ENCODE data around the gene KLHL29. TPM values are rescaled to one million over a fixed set of nuclear protein-coding genes. Genes with fewer than 3 reads are reported as not detected.

KLHL29 gene
- total RNA-seq, 1 donor from 2014 or later = 8.0 TPM

DNA sequence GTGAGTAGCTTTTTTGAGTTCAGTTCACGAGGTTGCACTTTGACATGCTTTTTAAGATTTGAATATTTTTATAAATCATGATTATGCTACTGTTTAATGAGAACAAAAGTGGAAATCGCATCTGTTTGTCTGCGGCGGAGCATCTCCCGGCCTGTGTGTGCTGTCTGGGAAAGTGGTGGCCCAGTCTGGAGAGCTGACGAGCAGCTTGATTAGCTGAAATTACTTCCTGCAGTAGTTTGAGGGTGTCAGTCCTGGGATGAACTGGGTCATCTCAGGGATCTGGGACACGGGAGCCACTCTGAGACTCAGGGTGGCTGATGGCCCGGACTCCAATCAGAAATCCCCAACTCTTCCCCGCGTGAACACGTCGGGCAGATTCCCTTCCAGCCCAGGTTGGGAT is 115.9 kb downstream of the KLHL29 start:
- H3K27me3 Mint-ChIP-seq (ENCODE audit: low read depth) = peaks cover 9% of the 10 kb centered on the region
- peaks cover 2% of the 10 kb centered on the region for H3K36me3 Mint-ChIP-seq (ENCODE audit: low read depth)
- no peaks in the 10 kb centered on the region for H3K9me3 Mint-ChIP-seq (ENCODE audit: low read depth)
- no peak for DNase-seq (ENCODE audit: low spot score)
- no peak overlapping the region for H3K27ac Mint-ChIP-seq (ENCODE audit: unreplicated experiment)
- no peak overlapping the region for H3K4me3 Mint-ChIP-seq (ENCODE audit: unreplicated experiment)
- TF ChIP-seq, protein P1, sequence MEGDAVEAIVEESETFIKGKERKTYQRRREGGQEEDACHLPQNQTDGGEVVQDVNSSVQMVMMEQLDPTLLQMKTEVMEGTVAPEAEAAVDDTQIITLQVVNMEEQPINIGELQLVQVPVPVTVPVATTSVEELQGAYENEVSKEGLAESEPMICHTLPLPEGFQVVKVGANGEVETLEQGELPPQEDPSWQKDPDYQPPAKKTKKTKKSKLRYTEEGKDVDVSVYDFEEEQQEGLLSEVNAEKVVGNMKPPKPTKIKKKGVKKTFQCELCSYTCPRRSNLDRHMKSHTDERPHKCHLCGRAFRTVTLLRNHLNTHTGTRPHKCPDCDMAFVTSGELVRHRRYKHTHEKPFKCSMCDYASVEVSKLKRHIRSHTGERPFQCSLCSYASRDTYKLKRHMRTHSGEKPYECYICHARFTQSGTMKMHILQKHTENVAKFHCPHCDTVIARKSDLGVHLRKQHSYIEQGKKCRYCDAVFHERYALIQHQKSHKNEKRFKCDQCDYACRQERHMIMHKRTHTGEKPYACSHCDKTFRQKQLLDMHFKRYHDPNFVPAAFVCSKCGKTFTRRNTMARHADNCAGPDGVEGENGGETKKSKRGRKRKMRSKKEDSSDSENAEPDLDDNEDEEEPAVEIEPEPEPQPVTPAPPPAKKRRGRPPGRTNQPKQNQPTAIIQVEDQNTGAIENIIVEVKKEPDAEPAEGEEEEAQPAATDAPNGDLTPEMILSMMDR (IDR thresholded peaks at IDR 0.05) = no peak
- peaks cover 54% of the 10 kb centered on the region for H3K4me1 Mint-ChIP-seq (ENCODE audit: low read depth)

DNA sequence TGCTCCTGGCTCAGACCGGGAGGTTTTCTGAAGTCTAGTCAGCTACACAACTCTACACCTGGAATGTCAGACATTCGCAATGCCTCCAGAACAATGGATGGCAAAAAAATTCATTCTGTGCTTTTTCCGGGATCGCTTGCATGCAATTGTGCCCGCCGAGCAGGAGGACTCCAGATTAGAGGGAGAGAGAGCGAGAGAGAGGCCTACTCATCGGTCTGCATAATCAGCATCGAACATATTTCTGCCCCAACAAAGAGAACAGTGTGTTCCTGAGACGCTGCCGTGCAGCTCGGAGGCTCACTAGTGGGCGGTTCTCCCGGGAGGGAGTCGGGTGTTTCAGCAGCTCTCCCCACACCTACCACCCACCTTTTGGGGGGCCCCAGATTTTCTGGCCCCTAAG is 117.1 kb downstream of the KLHL29 start:
- no peak for DNase-seq (ENCODE audit: low spot score)
- H3K27ac Mint-ChIP-seq (ENCODE audit: unreplicated experiment) = peak overlapping the region; percentile 14
- peaks cover 47% of the 10 kb centered on the region for H3K4me1 Mint-ChIP-seq (ENCODE audit: low read depth)
- no peak overlapping the region for H3K4me3 Mint-ChIP-seq (ENCODE audit: unreplicated experiment)
- peaks cover 9% of the 10 kb centered on the region for H3K27me3 Mint-ChIP-seq (ENCODE audit: low read depth)
- H3K36me3 Mint-ChIP-seq (ENCODE audit: low read depth) = peaks cover 4% of the 10 kb centered on the region
- no peaks in the 10 kb centered on the region for H3K9me3 Mint-ChIP-seq (ENCODE audit: low read depth)
- TF ChIP-seq, protein P1 (IDR thresholded peaks at IDR 0.05) = no peak

DNA sequence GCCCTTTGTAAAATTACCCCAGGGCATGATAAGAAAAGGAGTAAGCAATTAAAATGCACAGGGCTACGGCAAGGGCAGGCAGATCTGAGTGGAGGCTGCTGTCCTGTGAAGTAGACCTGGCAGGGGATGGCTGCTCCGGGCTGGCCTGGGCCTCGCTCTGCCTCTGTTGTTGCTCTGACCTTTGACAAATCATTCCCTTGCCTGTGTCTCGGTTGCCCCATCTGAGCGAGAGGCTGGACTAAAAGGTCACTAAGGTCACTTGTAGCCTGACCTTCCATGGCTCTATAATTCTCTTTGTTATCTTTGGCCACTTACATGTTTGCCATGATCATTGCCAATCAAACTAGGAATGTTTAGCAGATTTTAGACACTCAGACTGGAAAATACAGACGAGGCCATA is 118.1 kb downstream of the KLHL29 start:
- Mint-ChIP-seq H3K4me1 (ENCODE audit: low read depth) (peaks cover 37% of the 10 kb centered on the region), H3K4me3 (ENCODE audit: unreplicated experiment) (no peak overlapping the region), H3K36me3 (ENCODE audit: low read depth) (peaks cover 4% of the 10 kb centered on the region), H3K9me3 (ENCODE audit: low read depth) (no peaks in the 10 kb centered on the region), H3K27me3 (ENCODE audit: low read depth) (peaks cover 9% of the 10 kb centered on the region), H3K27ac (ENCODE audit: unreplicated experiment) (no peak overlapping the region)
- TF ChIP-seq, protein P1 (IDR thresholded peaks at IDR 0.05) = no peak
- no peak for DNase-seq (ENCODE audit: low spot score)

DNA sequence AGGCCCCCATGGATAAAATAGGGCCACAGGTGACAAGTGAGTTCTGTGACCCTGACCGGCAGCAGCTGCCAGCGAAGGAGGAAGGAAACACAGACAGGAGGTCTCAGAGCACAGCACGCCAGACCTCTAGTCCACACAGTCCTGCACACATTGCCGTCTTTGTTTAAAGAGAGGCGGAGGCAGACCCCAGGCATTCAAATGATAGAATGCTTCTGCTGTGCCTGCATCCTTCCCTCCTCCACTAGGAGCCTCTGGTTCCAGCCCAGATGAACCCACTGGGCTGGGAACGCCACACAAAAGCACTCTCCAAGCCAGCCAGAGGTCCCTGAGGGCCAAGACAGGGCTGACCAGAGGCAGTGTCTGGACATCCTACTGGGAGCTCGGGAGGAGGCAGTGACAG is 118.7 kb downstream of the KLHL29 start:
- peaks cover 32% of the 10 kb centered on the region for H3K4me1 Mint-ChIP-seq (ENCODE audit: low read depth)
- H3K27ac Mint-ChIP-seq (ENCODE audit: unreplicated experiment) = no peak overlapping the region
- DNase-seq (ENCODE audit: low spot score) = no peak
- H3K4me3 Mint-ChIP-seq (ENCODE audit: unreplicated experiment) = no peak overlapping the region
- peaks cover 4% of the 10 kb centered on the region for H3K36me3 Mint-ChIP-seq (ENCODE audit: low read depth)
- peaks cover 11% of the 10 kb centered on the region for H3K27me3 Mint-ChIP-seq (ENCODE audit: low read depth)
- H3K9me3 Mint-ChIP-seq (ENCODE audit: low read depth) = no peaks in the 10 kb centered on the region
- TF ChIP-seq, protein P1 (IDR thresholded peaks at IDR 0.05) = no peak

DNA sequence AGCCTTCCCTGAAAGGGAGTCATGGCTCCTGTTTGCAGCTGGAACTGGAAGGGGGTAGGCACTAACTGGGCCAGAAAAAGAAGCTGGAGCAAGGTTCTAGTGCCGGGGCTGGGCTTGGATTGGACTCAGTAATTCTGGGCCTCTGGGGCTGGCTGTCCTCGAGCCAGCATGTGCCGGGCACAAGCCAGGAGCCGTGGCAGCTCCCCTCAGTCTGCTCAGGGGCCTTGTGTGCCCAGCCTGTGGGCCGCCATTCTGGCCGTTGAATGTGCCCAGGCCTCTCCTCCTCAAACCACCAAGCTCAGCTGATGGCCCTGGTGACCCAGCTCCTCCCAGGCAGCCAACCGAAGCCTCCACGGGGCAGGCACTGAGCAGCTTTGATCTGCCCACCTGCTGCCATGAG is 119.6 kb downstream of the KLHL29 start:
- DNase-seq (ENCODE audit: low spot score) = no peak
- H3K9me3 Mint-ChIP-seq (ENCODE audit: low read depth) = no peaks in the 10 kb centered on the region
- peaks cover 4% of the 10 kb centered on the region for H3K36me3 Mint-ChIP-seq (ENCODE audit: low read depth)
- no peak overlapping the region for H3K27ac Mint-ChIP-seq (ENCODE audit: unreplicated experiment)
- TF ChIP-seq, protein P1 (IDR thresholded peaks at IDR 0.05) = no peak
- peaks cover 23% of the 10 kb centered on the region for H3K4me1 Mint-ChIP-seq (ENCODE audit: low read depth)
- peaks cover 9% of the 10 kb centered on the region for H3K27me3 Mint-ChIP-seq (ENCODE audit: low read depth)
- no peak overlapping the region for H3K4me3 Mint-ChIP-seq (ENCODE audit: unreplicated experiment)

Measured in chondrocyte (in vitro differentiated cells).